ENCODE measurements around the gene PRKAG2.
"Not testable (repeated sequence)": the region's sequence is repeated elsewhere in the genome, so short reads cannot be mapped to it uniquely, and the experiment has no call there.

The PRKAG2 gene

DNA sequence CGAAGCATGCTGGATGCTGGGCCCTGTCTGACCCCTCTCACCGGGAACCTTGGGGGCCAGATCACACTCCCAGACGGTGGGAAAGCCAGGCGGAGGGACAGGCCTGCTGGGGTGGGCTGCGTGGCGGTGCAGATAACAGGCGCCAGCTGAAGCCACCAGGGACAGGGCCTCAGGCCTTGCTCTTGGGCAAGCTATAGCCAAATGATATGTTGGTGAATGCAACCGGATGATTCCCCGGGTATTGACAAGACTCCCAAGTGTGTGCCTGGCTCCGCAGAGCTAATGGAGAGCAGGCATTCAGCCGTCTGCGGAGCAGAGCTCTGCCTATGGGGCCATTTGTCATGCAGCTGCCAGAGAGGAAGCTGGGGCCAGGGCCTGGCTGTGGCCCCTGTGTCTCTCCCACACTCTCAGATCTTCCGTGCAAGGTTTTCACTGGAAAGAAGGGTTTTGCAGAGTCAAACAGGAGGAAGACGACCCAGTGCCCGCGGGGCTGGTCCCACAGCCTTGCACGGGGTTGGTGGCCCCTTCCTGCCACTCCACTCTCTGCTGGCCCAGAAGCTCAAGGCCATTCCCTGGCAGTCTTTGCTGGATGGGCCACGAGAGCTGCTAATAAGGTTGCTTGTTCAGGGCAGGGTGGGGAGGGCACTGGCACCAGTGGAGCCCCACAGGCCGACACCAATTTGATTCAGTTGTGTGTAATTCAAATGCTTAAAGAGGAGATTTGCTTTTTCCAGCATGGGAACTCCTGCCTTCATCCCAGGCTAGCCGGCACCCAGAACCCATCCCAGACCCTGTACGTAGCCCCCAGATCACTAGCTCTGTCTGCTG, 91.8 kb downstream of the PRKAG2 start:
- no peak for DNase-seq (ENCODE audit: insufficient read length, low spot score)
- no peak for FAIRE-seq
- TF ChIP-seq, protein P1, sequence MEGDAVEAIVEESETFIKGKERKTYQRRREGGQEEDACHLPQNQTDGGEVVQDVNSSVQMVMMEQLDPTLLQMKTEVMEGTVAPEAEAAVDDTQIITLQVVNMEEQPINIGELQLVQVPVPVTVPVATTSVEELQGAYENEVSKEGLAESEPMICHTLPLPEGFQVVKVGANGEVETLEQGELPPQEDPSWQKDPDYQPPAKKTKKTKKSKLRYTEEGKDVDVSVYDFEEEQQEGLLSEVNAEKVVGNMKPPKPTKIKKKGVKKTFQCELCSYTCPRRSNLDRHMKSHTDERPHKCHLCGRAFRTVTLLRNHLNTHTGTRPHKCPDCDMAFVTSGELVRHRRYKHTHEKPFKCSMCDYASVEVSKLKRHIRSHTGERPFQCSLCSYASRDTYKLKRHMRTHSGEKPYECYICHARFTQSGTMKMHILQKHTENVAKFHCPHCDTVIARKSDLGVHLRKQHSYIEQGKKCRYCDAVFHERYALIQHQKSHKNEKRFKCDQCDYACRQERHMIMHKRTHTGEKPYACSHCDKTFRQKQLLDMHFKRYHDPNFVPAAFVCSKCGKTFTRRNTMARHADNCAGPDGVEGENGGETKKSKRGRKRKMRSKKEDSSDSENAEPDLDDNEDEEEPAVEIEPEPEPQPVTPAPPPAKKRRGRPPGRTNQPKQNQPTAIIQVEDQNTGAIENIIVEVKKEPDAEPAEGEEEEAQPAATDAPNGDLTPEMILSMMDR (IDR thresholded peaks at IDR 0.05; ENCODE audit: insufficient read depth, missing control alignments), result no peak

DNA sequence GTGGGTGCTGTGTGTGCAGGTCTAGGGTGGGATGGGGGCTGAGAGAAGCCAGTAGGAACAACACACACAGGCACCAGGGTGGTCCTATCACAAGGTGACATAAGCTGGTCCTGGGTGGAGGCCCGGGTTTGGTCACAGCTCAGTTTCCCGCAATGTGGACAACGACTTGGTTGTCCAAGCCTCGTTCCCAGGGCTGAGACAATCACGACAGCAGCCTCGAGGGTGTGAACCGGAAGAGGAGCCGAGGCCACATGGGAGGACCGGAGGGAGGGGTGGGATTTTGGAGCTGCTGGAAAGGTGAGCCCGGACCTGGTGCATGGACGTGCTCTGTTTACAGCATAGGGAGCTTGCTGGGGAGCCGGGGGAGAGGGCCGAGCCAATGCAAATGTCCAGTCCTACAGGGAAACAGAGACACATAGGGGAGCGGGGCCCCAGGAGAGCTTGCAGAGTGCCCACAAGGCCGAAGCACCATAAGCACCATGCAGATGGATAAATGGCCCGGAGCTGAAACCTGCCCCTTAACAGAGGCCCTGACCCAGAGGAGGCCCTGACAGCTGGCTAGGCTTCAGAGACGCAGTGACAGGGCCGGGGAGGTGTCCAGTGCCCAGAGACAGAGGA, 92.8 kb downstream of the PRKAG2 start:
- FAIRE-seq, result no peak
- no peak for DNase-seq (ENCODE audit: insufficient read length, low spot score)

DNA sequence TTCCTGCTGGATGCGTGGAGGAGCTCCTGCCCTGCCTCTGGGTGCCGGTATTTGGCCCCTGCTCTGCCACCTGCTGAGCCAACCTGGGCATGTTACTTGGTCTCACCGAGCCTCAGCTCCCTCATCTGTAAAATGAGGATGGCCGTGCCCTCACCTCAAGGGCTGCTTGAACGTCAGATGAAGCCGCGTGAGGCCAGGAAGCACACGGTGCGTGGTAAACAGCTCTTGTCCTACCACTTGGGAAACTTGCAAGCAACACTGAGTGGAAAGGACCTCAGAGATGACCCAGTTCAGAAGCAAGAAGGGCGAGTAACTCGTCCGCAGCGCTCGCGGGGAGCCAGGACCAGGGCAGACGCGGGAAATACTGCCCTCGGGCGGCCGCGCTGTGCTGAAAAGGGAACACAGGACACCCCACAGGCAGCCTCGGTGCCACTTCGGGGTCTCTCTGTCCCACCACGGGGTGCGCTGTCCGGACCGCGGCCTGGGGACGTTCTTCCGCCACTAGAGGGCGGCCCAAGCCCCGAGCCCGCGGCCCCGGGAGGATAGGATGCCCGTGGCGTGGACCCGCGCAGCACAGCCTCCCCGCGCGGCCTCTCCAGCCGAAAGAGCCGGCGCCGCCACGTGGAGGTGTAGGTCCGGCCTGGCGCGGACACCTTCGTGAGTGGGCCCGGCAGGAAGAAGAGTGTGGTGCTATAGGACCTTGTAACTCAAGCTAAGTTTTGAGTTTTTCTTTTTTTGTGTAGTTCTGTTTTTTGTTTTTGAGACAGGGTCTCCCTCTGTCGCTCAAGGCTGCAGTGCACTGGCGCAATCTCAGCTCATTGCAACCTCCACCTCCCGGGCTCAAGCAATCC, 94.1 kb downstream of the PRKAG2 start:
- DNase-seq (ENCODE audit: insufficient read length, low spot score) (peak; percentile 58), FAIRE-seq (no peak)
- TF ChIP-seq, protein P1 (IDR thresholded peaks at IDR 0.05; ENCODE audit: insufficient read depth, missing control alignments), result peak; percentile 58

More for the DNA sequence above, 92.8 kb downstream of the PRKAG2 start:
- TF ChIP-seq, protein P1 (IDR thresholded peaks at IDR 0.05; ENCODE audit: insufficient read depth, missing control alignments), result no peak

DNA sequence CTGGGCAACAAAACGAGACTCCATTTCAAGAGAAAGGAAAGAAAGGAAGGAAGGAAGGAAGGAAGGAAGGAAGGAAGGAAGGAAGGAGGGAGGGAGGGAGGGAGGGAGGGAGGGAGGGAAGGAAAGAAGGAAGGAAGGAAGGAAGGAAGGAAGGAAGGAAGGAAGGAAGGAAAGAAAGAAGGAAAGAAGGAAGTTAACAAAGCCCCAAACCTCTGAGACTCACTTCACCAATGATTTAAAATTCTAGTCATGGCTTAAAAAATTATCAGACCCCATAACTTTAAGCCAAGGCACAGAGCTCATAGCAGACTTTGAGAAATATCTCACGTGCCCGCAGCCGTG, 94.7 kb downstream of the PRKAG2 start:
- not testable (repeated sequence) for DNase-seq (ENCODE audit: insufficient read length, low spot score); FAIRE-seq

DNA sequence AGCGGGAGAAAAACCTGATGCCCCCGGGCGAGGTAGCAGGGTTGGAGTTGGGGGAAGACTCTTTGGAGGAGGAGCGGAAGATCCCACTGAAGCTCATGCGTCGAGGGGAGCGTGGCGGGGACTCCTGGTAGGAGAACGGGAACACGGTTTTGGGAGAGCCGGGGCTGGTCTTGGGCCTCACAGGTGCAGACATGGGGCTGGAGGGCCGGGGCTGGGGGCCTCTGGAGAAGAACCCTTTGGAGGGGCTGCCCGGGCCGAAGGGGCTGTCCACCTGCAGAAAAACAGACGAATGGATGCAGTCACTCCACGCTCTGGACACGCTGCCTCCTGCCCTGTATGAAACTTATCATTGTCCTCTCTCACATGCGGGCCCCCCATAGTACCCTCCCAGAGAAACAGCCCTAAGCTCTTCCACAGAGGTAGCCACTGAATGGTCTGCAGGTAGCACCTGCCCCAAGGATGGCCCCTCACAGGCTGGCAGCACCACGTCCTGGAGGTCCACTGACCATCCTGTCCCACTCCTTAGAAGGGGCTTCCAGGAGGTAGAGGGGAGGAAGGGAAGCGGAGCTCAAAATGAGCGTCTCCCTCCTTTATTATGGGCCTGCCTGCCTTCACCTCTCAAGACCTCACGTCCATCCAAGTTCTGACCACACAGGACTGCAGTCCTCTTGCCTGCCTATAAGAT, 95.6 kb downstream of the PRKAG2 start:
- TF ChIP-seq, protein P1 (IDR thresholded peaks at IDR 0.05; ENCODE audit: insufficient read depth, missing control alignments), result no peak
- no peak for DNase-seq (ENCODE audit: insufficient read length, low spot score)

DNA sequence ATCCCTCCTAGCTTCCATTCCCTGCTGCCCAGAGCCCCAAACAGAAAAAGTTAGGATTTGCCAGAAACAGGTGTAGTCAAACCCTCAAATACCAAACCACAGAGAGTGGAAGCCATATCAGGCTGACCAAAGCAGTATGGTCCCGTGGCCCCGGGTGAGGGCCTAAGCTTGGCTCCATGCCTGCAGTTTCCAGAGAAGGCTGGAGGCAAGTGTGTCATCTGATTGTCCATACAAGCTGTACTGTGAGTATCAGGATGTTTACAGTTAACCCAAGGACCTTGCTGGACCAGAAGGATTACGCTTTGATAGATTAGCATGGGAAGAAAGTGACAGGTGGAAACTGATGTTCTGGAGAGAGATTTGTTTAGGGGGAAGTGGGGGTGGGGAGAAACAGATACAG, 96.3 kb downstream of the PRKAG2 start:
- FAIRE-seq (no peak), DNase-seq (ENCODE audit: insufficient read length, low spot score) (no peak)
- TF ChIP-seq, protein P1 (IDR thresholded peaks at IDR 0.05; ENCODE audit: insufficient read depth, missing control alignments), result no peak

More for the DNA sequence above, 95.6 kb downstream of the PRKAG2 start:
- no peak for FAIRE-seq

DNA sequence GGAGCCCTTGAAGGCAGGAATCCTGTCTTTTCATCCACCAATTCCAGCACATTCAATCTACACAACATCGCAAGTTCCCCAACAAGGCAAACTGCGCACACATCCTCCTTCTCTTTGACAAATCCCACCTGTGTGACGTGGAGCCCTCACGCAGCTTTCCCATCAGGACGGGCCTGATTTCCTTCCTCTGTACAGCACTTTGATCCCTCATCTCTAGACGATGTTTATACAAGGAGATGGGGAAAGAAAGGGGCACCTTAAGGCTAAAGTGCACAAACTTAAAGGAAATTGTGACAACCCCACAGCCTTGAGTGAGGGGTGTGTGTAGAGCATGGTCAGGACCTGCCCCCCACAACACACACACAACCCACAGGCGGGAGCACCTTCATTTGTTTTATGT, 97.2 kb downstream of the PRKAG2 start:
- TF ChIP-seq, protein P1 (IDR thresholded peaks at IDR 0.05; ENCODE audit: insufficient read depth, missing control alignments), result no peak
- FAIRE-seq (no peak), DNase-seq (ENCODE audit: insufficient read length, low spot score) (no peak)

Measured in D721Med (cell line).